ENCODE data around the gene CST8. TPM values are rescaled to one million over a fixed set of nuclear protein-coding genes. Genes with fewer than 3 reads are reported as not detected.
A peak's percentile ranks its signal among the peaks of the same experiment; 100 is the strongest.

CST8 gene
- polyA plus RNA-seq, 3 donors from 2014 or later, result not detected

DNA sequence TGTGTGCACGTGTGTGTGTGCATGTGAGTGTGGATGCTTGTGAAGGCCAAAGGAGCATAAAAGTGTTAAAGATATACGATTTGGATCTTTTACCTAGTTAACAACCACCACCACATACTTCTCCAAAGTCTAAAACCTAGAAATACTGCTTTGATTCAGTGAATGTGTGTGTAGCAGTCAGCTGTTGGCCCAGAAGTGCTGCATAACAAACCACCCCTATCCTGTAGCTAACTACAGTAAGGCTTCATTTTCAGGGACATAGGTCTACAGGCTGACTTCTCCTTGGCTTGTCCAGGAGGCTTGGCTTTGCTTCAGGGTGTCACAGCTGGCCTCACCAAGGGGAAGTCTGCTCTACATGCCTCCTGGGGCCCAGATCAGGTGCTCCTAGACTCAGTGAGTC, 2.4 kb upstream of the CST8 start:
- Mint-ChIP-seq H3K36me3 (peaks cover 0 to 3% (median 0%) of the 10 kb centered on the region in 3 donors), H3K4me1 (peaks cover 20 to 22% of the 10 kb centered on the region in 2 donors), H3K4me3 (no peak overlapping the region), H3K27ac (no peak overlapping the region), H3K9me3 (no peaks in the 10 kb centered on the region), H3K27me3 (ENCODE audit: low read depth in 3 of 3) (peaks cover 0 to 3% (median 1%) of the 10 kb centered on the region in 3 donors)
- DNase-seq, result no peak

DNA sequence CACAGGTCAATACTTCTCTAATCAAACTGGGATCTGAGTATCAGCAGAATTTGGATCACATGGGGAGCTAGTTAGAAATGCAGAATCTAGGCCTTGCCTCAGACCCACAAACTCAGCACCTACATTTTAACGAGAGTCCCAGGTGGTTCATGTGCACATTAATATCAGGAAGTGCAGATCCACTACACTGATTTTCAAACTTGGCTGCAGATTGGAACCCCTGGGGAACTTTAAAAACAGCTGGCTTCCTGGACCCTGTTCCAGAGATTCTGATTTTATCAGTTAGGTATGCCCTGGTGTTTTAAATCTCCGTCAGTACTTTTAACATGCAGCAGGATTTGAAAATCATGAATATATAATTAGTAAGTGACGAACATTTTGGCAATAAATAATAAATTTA, 1.9 kb upstream of the CST8 start:
- peaks cover 0 to 3% (median 1%) of the 10 kb centered on the region in 3 donors for H3K27me3 Mint-ChIP-seq (ENCODE audit: low read depth in 3 of 3)
- no peak overlapping the region for H3K4me3 Mint-ChIP-seq
- H3K36me3 Mint-ChIP-seq, result peaks cover 0 to 3% (median 0%) of the 10 kb centered on the region in 3 donors
- peaks cover 20 to 23% of the 10 kb centered on the region in 2 donors for H3K4me1 Mint-ChIP-seq
- DNase-seq, result no peak
- H3K9me3 Mint-ChIP-seq, result no peaks in the 10 kb centered on the region
- H3K27ac Mint-ChIP-seq, result no peak overlapping the region

DNA sequence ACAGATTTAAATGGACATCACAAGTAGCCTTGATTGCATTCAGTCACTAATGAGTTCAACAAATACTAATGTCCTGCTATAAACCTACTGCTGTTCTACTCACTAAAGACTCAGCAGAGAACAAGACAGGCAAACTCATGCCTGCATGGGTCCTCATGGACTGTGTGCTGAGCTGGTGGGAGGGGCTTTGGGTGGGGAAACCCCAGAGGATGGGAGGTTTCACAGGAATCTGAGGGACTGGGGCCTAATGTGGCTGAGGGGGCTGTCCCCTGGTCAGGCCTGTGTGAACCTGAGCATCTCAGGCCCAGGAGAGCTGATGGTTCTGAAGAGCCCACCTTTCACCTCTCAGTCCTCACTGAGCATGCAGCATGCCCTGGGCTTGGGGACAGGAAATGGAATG, 1.4 kb downstream of the CST8 start:
- peak overlapping the region in 3 of 6 donors; percentile 16 to 58 (median 42) for H3K27ac Mint-ChIP-seq
- H3K4me3 Mint-ChIP-seq, result peak overlapping the region in 1 of 5 donors; percentile 17
- peak in 1 of 3 donors; percentile 7 for DNase-seq
- peaks cover 0 to under 1% (median 0%) of the 10 kb centered on the region in 3 donors for H3K36me3 Mint-ChIP-seq
- peaks cover 20 to 27% of the 10 kb centered on the region in 2 donors for H3K4me1 Mint-ChIP-seq
- peaks cover 0 to 7% (median 3%) of the 10 kb centered on the region in 6 donors for H3K9me3 Mint-ChIP-seq
- H3K27me3 Mint-ChIP-seq (ENCODE audit: low read depth in 3 of 3), result peaks cover 0 to 4% (median 3%) of the 10 kb centered on the region in 3 donors

DNA sequence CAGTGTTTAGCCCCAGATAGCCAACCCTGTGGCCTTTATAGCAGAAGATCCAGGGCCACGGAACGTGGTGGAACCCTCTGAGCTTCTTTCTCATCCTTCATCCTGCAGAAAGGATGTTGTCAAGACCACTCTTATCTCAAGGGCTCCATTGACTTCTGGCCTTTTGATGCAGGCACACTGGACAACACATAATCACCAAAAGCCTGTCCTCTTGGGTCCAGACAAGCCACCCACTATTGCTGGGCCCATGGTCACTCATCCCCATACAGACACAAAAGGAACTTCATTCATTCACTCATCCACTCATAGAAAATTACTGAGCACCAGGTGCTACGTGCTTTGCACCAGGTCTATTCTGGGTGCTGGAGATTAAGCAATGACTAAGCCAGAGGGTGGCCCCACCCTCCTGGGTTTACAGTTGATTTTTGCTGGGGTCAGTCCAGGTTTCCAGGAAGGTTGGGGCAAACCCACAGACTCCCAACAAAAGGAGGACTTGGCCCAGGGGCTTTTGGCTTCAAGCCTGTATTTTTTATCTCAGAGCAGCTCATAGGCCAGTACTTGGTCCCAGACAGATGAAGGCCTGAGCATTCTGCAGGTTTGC, 2.4 kb downstream of the CST8 start:
- Mint-ChIP-seq H3K36me3 (peaks cover 0 to 6% (median 0%) of the 10 kb centered on the region in 3 donors), H3K9me3 (peaks cover 0 to 7% (median 3%) of the 10 kb centered on the region in 6 donors), H3K4me1 (peaks cover 20 to 27% of the 10 kb centered on the region in 2 donors), H3K27me3 (ENCODE audit: low read depth in 3 of 3) (peaks cover 0 to 4% (median 3%) of the 10 kb centered on the region in 3 donors), H3K4me3 (no peak overlapping the region), H3K27ac (peak overlapping the region in 1 of 6 donors; percentile 55)
- no peak for DNase-seq

DNA sequence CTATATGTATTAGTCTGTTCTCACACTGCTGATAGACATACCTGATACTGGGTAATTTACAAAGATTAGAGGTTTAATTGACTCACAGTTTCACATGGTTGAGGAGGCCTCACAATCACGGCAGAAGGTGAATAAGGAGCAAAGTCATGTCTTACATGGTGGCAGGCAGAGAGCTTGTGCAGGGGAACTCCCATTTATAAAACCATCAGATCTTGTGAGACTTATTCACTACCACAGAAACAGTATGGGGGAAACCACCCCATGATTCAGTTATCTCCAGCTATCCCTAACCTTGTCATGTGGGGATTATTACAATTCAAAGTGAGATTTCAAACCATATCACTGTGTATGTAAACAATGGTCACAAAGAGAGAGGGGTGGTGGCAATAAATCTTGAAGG, 6.6 kb downstream of the CST8 start:
- DNase-seq, result no peak
- peaks cover 0 to 7% (median 3%) of the 10 kb centered on the region in 6 donors for H3K9me3 Mint-ChIP-seq
- H3K27me3 Mint-ChIP-seq (ENCODE audit: low read depth in 3 of 3), result peaks cover 0 to 7% (median 4%) of the 10 kb centered on the region in 3 donors
- no peak overlapping the region for H3K4me3 Mint-ChIP-seq
- peaks cover 6 to 13% of the 10 kb centered on the region in 2 donors for H3K4me1 Mint-ChIP-seq
- H3K27ac Mint-ChIP-seq, result no peak overlapping the region
- H3K36me3 Mint-ChIP-seq, result peaks cover 0 to 6% (median 0%) of the 10 kb centered on the region in 3 donors

DNA sequence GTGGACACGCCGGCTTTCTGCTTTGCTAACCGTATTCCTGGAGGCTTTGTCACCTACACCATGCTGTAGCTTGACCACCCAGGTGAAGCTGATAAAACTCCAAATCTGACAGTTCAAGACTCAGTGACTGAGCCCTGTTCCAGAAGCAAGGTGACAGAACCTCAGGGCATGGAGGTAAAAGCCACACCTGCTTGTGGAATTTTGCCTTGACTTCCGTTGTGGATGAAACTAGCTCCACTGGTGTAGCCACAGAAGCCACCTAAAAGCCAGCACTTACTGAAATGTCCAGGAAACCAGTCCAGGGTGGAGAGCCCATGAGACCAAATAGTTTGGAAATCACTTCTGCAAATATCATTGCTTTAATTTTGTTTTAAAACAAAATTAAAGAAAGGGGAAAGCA, 11.0 kb downstream of the CST8 start:
- H3K36me3 Mint-ChIP-seq, result peaks cover 0 to 6% (median 0%) of the 10 kb centered on the region in 3 donors
- peaks cover 0 to 3% of the 10 kb centered on the region in 2 donors for H3K4me1 Mint-ChIP-seq
- H3K4me3 Mint-ChIP-seq, result no peak overlapping the region
- DNase-seq, result no peak
- H3K9me3 Mint-ChIP-seq, result no peaks in the 10 kb centered on the region
- H3K27me3 Mint-ChIP-seq (ENCODE audit: low read depth in 3 of 3), result peaks cover 2 to 4% (median 4%) of the 10 kb centered on the region in 3 donors
- no peak overlapping the region for H3K27ac Mint-ChIP-seq

DNA sequence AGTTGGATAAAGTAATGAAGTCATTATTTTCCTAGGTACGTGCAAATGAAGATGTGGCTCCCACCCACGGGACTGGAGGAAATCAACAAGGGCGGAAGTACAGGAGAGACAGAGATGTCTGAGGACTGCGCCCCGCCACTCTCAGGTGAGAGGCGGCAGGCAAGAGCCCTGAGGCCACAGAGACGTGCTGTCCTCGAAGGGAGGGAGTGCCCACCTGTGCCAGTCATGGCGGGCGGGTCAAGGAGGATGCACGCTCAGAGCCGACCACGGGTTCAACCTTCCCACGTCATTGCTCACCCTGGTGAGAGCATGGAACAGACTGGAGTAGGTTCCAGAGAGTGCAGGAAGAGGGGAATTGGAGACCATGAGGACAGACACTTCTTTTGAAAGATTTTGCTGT, 12.7 kb downstream of the CST8 start:
- Mint-ChIP-seq H3K9me3 (no peaks in the 10 kb centered on the region), H3K4me3 (no peak overlapping the region), H3K4me1 (peaks cover 0 to 3% of the 10 kb centered on the region in 2 donors), H3K27me3 (ENCODE audit: low read depth in 3 of 3) (peaks cover 2 to 4% (median 2%) of the 10 kb centered on the region in 3 donors), H3K27ac (no peak overlapping the region), H3K36me3 (no peaks in the 10 kb centered on the region)
- DNase-seq, result no peak

DNA sequence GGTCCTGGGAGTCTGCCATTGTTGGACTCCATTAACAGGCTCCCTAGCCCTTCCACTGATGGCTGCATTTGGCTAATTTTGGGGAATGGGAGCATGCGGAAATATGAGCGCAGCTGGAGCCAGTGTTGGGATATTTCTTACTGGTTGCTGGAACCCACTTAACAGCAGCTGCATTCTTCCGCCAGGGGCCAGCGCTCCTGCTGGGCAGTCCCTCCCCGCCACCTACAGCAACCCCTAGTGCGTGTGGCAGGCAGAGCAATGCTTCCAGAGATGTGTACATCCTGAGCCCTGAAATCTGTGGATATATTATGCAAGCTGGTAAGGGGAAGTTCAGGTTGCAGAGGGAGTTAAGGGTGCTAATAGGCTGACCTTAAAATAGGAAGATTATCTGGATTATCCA, 16.4 kb downstream of the CST8 start:
- DNase-seq, result no peak
- peaks cover 0 to 3% of the 10 kb centered on the region in 2 donors for H3K4me1 Mint-ChIP-seq
- H3K27me3 Mint-ChIP-seq (ENCODE audit: low read depth in 3 of 3), result peaks cover 0 to 6% (median 2%) of the 10 kb centered on the region in 3 donors
- no peak overlapping the region for H3K27ac Mint-ChIP-seq
- H3K9me3 Mint-ChIP-seq, result no peaks in the 10 kb centered on the region
- no peaks in the 10 kb centered on the region for H3K36me3 Mint-ChIP-seq
- H3K4me3 Mint-ChIP-seq, result no peak overlapping the region

DNA sequence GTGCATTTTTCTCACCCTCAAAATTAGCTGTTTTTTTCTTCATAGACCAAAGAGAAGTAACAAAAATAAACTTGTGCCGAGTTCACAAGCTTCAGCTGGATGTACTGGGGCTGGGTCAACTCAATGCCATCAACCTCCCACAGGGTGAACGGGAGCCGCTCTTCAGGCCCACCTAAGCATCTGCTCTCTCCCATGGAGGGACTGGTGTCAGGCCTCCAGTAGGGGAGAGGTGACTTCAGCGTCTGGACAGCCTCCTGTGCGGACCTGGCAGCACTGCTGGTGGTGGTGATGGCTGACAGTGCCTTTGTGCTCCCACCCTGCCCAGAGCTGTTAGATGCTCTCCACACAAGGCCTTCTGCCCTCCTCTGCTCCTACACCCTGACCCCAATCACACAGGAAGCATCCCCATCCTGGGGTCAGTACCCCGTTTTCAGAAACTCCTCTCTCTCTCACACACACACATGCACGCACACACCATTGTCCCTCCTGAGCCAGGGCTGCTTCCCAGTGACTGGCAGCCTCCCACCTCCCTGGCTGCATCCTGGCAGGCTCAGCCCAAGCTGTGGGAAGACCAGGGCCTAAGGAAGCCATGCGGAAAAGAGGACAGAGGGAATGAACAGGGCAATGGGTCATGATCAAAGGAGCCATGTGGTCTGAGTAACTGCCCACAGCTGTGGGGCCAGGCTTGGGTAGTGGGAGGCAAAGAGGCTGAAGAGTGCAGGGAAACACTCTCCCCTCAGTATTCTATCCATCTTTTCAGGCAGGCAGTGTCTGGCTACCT, 17.7 kb downstream of the CST8 start:
- Mint-ChIP-seq H3K9me3 (no peaks in the 10 kb centered on the region), H3K27ac (no peak overlapping the region), H3K27me3 (ENCODE audit: low read depth in 3 of 3) (peaks cover 0 to 5% (median 5%) of the 10 kb centered on the region in 3 donors)

DNA sequence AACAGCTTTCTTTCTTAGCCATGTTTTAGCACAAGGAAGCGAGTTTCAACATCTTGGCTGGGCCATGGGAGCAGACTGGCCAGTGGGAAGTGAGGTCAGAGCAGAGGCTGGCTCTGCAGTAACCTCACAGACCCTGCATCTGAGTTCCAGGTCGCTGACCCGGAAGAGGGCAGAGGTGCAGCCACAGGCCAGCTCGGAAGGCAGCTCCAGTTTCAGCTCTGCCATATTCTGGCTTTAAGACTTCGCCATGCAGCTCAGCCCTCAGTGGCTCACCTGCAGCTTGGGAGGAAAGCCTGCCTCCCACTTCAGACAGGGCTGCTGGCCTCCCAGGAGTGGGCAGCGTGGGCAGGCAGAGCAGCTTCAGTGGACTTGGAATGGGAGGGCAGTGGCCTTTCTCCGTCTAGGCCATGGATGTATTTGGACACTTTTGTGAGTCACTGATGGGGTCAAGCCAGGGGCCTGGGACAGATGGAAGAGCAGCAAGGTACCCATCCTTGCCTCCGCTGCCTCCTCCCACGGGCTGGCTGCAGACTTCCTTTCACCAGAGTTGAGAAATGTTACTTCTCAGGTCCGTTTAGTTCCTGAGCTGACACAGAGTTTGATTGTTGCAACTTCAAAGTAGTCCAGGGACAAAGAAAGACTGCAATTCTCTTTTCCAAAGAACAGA, 18.5 kb downstream of the CST8 start:
- Mint-ChIP-seq H3K36me3 (peaks cover 0 to 2% (median 0%) of the 10 kb centered on the region in 3 donors), H3K27ac (no peak overlapping the region), H3K4me3 (no peak overlapping the region), H3K4me1 (no peaks in the 10 kb centered on the region), H3K27me3 (ENCODE audit: low read depth in 3 of 3) (peaks cover 3 to 5% (median 5%) of the 10 kb centered on the region in 3 donors), H3K9me3 (no peaks in the 10 kb centered on the region)
- no peak for DNase-seq

More for the DNA sequence above, 17.7 kb downstream of the CST8 start:
- no peak for DNase-seq
- H3K4me3 Mint-ChIP-seq, result no peak overlapping the region
- H3K4me1 Mint-ChIP-seq, result no peaks in the 10 kb centered on the region
- no peaks in the 10 kb centered on the region for H3K36me3 Mint-ChIP-seq

DNA sequence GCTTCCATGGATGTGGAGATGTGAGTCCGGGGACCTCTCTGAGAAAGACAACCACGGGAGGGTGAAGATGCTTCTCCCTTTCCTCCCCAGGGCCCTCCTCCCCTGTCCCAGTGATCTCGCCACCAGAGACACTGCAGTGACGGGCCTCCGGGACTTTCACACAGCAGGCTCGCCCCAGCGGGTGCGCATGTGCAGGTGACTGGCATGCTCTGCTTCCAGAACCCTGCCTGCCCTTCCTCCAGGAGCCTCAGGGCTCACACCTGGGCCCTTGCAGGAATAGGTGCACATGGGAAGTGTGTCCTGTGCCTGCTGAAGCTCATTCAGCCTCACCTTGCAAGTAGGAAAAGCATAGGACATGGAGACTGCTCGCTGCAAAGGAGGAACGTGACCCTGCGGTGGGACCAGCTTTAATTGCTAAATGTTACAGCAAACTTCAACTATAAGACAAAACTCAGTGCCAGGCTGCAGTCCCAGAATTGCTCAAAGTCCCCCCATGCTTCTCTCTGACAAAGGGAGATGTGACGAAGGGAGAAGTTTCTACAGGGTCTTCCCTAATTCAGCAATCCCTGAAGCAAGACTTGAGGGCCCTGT, 19.2 kb downstream of the CST8 start:
- Mint-ChIP-seq H3K27ac (no peak overlapping the region), H3K27me3 (ENCODE audit: low read depth in 3 of 3) (peaks cover 4 to 5% (median 5%) of the 10 kb centered on the region in 3 donors), H3K4me1 (no peaks in the 10 kb centered on the region), H3K4me3 (no peak overlapping the region), H3K9me3 (no peaks in the 10 kb centered on the region), H3K36me3 (peaks cover 0 to 4% (median 0%) of the 10 kb centered on the region in 3 donors)
- no peak for DNase-seq

DNA sequence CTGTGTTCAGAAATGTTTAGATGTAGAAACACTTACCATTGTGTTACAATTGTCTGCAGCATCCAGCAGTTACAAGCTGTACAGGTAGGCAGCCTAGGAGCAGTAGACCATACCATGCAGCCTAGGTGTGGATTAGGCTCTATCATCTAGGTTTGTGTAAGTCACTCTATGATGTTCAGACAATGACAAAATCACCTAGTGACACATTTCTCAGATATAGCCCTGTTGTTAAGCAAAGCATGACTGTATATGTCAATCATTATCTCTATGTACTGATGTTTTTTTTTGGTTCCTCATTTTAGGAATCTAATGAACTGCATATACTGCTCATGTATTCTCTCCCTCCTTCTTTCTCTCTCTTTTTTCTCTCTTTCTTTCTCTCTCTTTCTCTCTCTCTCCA, 22.2 kb downstream of the CST8 start:
- Mint-ChIP-seq H3K27ac (peak overlapping the region in 1 of 6 donors; percentile 77), H3K27me3 (ENCODE audit: low read depth in 3 of 3) (peaks cover 3 to 5% (median 4%) of the 10 kb centered on the region in 3 donors), H3K4me3 (no peak overlapping the region), H3K9me3 (no peaks in the 10 kb centered on the region), H3K4me1 (no peaks in the 10 kb centered on the region), H3K36me3 (peaks cover 0 to 4% (median 0%) of the 10 kb centered on the region in 3 donors)
- no peak for DNase-seq

DNA sequence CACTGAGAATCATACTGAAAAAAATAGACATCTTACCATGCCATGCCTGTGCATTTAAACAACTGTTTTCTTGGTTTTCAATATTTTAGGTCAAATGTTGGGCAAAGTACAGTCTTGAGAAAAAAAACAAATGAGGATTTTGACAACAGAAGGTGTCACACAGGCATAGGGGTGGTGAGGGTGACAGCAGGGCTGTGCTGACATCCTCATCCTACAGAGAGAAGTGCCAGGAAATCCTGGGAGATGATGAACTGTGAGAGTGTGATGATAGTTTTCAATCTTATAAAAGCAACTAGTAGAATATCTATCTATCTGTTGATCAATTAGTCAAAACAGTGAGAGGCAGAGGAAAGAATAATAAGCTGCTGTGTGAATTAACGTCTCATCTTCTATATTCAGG, 23.9 kb downstream of the CST8 start:
- no peaks in the 10 kb centered on the region for H3K4me1 Mint-ChIP-seq
- no peak overlapping the region for H3K27ac Mint-ChIP-seq
- peaks cover 0 to 4% (median 0%) of the 10 kb centered on the region in 3 donors for H3K36me3 Mint-ChIP-seq
- H3K27me3 Mint-ChIP-seq (ENCODE audit: low read depth in 3 of 3), result peaks cover 3 to 8% (median 4%) of the 10 kb centered on the region in 3 donors
- H3K9me3 Mint-ChIP-seq, result no peaks in the 10 kb centered on the region
- no peak overlapping the region for H3K4me3 Mint-ChIP-seq
- no peak for DNase-seq

All from immature natural killer cell (primary cell).